ENCODE data around the gene GNG4. TPM values are rescaled to one million over a fixed set of nuclear protein-coding genes. Genes with fewer than 3 reads are reported as not detected.
"Not testable (repeated sequence)": the region's sequence is repeated elsewhere in the genome, so short reads cannot be mapped to it uniquely, and the experiment has no call there.

The GNG4 gene
- polyA plus RNA-seq, 4 donors, result 1.6 to 50.7 (median 5.2) TPM

DNA sequence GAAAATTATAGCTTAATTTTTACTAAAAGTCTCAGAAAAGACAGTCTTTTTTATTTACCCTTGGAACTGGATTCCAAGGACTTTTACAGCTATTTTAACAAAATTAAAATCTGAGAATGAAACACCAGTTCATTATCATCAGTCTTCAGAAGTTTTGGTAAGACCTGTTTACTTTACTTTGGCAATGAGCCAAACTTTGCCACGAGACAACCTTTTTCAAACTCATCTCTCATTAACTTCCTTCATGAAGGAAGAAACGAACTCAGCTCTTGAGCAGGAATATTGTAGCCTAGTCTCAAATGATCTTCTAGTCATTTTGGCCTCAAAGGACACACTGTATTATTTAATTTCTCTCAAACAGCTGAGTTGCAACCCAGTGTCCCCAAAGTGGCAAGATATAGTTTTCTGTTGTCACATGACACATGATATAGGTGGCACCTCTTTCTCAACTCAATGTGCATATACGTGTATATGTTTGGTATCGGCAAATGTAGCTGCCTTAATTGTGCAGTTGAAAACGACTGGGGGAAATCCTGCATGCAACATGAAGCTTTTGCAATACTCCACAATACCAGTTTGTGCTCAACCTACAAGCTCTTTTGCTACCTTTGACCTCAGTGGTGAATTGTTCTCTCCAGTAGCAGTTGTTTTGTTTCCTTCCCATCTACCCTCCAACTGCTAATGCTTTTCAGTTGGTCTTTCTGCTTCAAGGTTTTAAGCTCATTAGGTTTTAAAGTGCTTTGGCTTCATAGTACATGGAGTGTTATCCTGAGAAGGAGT lies 8.4 kb upstream of the GNG4 start:
- Histone ChIP-seq H3K27ac (ENCODE audit: low read depth in 1 of 3, low read length in 2 of 3) (no peak overlapping the region), H3K9me3 (ENCODE audit: control insufficient read depth in 2 of 2, insufficient read depth in 1 of 2, low read depth in 1 of 2, low read length in 1 of 2) (no peaks in the 10 kb centered on the region), H3K27me3 (ENCODE audit: control insufficient read depth in 3 of 3, insufficient read depth in 3 of 3, low read length in 3 of 3) (no peaks in the 10 kb centered on the region), H3K36me3 (ENCODE audit: control insufficient read depth in 3 of 3, insufficient read depth in 2 of 3, low read depth in 1 of 3, low read length in 3 of 3) (peaks cover 0 to 2% (median 0%) of the 10 kb centered on the region in 3 donors), H3K4me3 (ENCODE audit: low read depth in 1 of 3, low read length in 3 of 3) (no peak overlapping the region), H3K4me1 (ENCODE audit: control insufficient read depth in 3 of 3, insufficient read depth in 2 of 3, low read depth in 1 of 3, low read length in 2 of 3) (peaks cover 0 to 5% (median 0%) of the 10 kb centered on the region in 3 donors)
- DNase-seq (peak in 1 of 2 donors; percentile 24), FAIRE-seq (no peak)
- 40 to 57% (median 51%) methylated on average over 5 of the region's 5 CpGs for WGBS, 3 donors

DNA sequence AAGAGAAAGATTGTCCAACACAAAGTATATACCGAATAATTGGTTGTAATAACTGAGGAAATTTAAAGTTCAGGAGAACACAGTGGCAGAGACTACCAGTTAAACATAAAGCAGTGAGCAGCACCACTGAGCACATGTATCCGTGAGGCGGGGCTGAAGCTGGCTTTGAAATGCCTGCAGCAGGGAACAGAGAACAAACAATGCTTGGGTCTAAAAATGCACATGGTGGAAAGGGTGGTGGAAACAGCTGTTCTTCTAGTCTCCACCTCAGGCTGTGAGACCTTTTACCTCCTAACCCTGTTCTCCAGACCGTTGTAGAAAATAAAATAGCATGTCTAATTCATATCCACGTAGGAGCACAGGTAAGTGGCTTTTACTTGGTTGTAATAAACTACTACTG lies 7.7 kb upstream of the GNG4 start:
- Histone ChIP-seq H3K27me3 (ENCODE audit: control insufficient read depth in 3 of 3, insufficient read depth in 3 of 3, low read length in 3 of 3) (peaks cover 0 to 3% (median 2%) of the 10 kb centered on the region in 3 donors), H3K4me3 (ENCODE audit: low read depth in 1 of 3, low read length in 3 of 3) (no peak overlapping the region), H3K27ac (ENCODE audit: low read depth in 1 of 3, low read length in 2 of 3) (no peak overlapping the region), H3K9me3 (ENCODE audit: control insufficient read depth in 2 of 2, insufficient read depth in 1 of 2, low read depth in 1 of 2, low read length in 1 of 2) (no peaks in the 10 kb centered on the region), H3K36me3 (ENCODE audit: control insufficient read depth in 3 of 3, insufficient read depth in 2 of 3, low read depth in 1 of 3, low read length in 3 of 3) (no peaks in the 10 kb centered on the region), H3K4me1 (ENCODE audit: control insufficient read depth in 3 of 3, insufficient read depth in 2 of 3, low read depth in 1 of 3, low read length in 2 of 3) (peaks cover 0 to 5% (median 0%) of the 10 kb centered on the region in 3 donors)
- 60 to 81% (median 79%) methylated on average over 5 of the region's 5 CpGs for WGBS, 3 donors
- DNase-seq, result no peak
- no peak for FAIRE-seq

DNA sequence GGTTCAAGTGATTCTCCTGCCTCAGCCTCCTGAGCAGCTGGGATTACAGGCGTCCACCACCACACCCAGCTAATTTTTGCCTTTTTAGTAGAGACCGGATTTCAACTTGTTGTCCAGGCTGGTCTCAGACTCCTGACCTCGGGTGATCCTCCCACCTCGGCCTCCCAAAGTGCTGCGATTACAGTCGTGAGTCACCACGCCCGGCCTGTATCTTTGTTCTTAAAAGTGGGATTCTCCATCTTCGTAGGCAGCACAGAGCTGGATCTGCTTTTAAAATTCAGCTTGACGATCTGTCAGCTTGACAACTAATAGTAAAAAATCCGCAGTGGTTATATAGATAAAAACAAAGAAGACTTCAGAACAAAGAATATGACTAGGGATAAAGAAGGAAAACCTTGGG lies 2.8 kb upstream of the GNG4 start:
- no peaks in the 10 kb centered on the region for H3K36me3 ChIP-seq (ENCODE audit: control insufficient read depth in 3 of 3, insufficient read depth in 2 of 3, low read depth in 1 of 3, low read length in 3 of 3)
- FAIRE-seq, result no peak
- 91 to 93% (median 92%) methylated on average over 11 of the region's 11 CpGs for WGBS, 3 donors
- H3K4me1 ChIP-seq (ENCODE audit: control insufficient read depth in 3 of 3, insufficient read depth in 2 of 3, low read depth in 1 of 3, low read length in 2 of 3), result peaks cover 3 to 8% (median 6%) of the 10 kb centered on the region in 3 donors
- no peak overlapping the region for H3K4me3 ChIP-seq (ENCODE audit: low read depth in 1 of 3, low read length in 3 of 3)
- H3K9me3 ChIP-seq (ENCODE audit: control insufficient read depth in 2 of 2, insufficient read depth in 1 of 2, low read depth in 1 of 2, low read length in 1 of 2), result no peaks in the 10 kb centered on the region
- no peak overlapping the region for H3K27ac ChIP-seq (ENCODE audit: low read depth in 1 of 3, low read length in 2 of 3)
- H3K27me3 ChIP-seq (ENCODE audit: control insufficient read depth in 3 of 3, insufficient read depth in 3 of 3, low read length in 3 of 3), result peaks cover 0 to 18% (median 9%) of the 10 kb centered on the region in 3 donors
- no peak for DNase-seq

DNA sequence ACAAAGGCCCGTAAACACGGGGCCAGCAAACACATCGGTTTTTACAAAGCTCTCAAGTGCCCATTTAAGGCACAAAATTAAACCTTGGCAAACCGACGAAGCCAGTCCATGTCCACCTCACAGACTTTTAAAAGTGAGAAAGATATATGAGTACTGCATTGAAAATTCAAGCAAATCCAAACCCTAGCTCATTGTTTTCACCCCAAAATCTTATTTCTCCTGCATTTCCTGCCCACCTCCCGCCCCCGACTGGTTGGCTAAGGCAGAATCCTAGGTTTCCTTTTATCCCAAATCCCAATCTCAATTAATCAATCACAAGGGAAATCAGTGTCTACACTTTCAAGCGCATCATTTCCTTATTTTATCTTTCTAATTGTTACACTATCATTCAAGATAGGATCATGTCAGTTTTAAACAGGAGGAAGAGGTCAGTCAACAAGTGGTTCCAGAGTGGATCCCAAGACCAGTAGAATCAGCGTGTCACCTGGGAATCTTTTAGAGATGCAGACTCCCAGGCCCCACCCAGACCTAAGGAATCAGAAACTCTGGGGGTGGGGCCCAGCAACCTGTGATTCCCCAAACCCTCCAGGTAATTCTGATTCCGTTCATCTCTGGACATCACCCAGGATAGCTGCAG lies 1.7 kb upstream of the GNG4 start:
- no peaks in the 10 kb centered on the region for H3K36me3 ChIP-seq (ENCODE audit: control insufficient read depth in 3 of 3, insufficient read depth in 2 of 3, low read depth in 1 of 3, low read length in 3 of 3)
- peaks cover 0 to 18% (median 9%) of the 10 kb centered on the region in 3 donors for H3K27me3 ChIP-seq (ENCODE audit: control insufficient read depth in 3 of 3, insufficient read depth in 3 of 3, low read length in 3 of 3)
- FAIRE-seq (no peak), DNase-seq (no peak)
- peaks cover 3 to 8% (median 6%) of the 10 kb centered on the region in 3 donors for H3K4me1 ChIP-seq (ENCODE audit: control insufficient read depth in 3 of 3, insufficient read depth in 2 of 3, low read depth in 1 of 3, low read length in 2 of 3)
- H3K27ac ChIP-seq (ENCODE audit: low read depth in 1 of 3, low read length in 2 of 3), result peak overlapping the region in 1 of 3 donors; percentile 25
- H3K4me3 ChIP-seq (ENCODE audit: low read depth in 1 of 3, low read length in 3 of 3), result peak overlapping the region in 1 of 3 donors; percentile 53
- WGBS, 3 donors, result 40 to 48% (median 40%) methylated on average over 10 of the region's 10 CpGs
- H3K9me3 ChIP-seq (ENCODE audit: control insufficient read depth in 2 of 2, insufficient read depth in 1 of 2, low read depth in 1 of 2, low read length in 1 of 2), result no peaks in the 10 kb centered on the region

DNA sequence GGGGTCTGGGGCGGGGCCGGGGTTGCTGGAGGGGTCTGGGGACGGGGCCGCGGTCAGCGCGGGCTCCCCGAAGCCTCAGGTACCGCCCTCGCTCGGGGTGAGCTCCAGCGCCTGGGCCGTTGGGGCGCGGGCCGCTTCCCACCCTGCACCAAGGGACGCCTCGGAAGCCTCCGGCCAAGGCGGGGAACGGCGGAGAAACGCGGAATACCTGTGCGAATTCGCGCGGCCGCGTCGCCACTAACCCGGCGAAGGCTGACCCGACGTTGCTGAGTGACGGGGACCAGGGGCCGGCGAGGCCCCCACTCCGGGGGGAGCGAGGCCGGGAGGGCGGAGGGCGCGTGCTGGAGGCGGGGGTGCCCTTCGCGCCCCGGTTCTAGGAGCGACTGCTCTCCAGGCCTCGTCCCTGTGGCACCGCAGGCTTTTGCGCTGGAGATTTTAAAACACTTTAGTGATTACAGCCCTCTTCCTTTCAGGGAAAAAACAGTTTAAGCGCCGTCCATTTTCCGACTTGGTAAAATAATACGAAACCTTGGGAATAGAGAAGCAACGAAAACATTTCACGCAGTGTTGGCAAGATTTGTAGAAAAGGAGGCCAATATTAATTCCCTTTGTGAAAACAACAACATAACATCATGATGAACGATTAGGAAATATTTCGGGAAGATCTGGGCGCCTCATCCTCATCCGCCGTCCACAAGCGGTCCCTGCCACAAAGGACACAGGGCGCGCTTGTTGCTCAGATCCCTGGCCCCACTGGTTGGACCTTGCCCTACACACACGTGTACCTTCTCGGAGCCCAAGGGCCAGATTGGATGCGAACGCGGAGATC lies 971 bp upstream of the GNG4 start:
- Histone ChIP-seq H3K36me3 (ENCODE audit: control insufficient read depth in 3 of 3, insufficient read depth in 2 of 3, low read depth in 1 of 3, low read length in 3 of 3) (no peaks in the 10 kb centered on the region), H3K27ac (ENCODE audit: low read depth in 1 of 3, low read length in 2 of 3) (peak overlapping the region in 1 of 3 donors; percentile 64), H3K27me3 (ENCODE audit: control insufficient read depth in 3 of 3, insufficient read depth in 3 of 3, low read length in 3 of 3) (peaks cover 0 to 18% (median 9%) of the 10 kb centered on the region in 3 donors), H3K9me3 (ENCODE audit: control insufficient read depth in 2 of 2, insufficient read depth in 1 of 2, low read depth in 1 of 2, low read length in 1 of 2) (no peaks in the 10 kb centered on the region), H3K4me1 (ENCODE audit: control insufficient read depth in 3 of 3, insufficient read depth in 2 of 3, low read depth in 1 of 3, low read length in 2 of 3) (peaks cover 3 to 8% (median 6%) of the 10 kb centered on the region in 3 donors), H3K4me3 (ENCODE audit: low read depth in 1 of 3, low read length in 3 of 3) (peak overlapping the region in 2 of 3 donors; percentile 53 to 66)
- DNase-seq (peak; percentile 83 to 89), FAIRE-seq (no peak)
- 2 to 4% (median 3%) methylated on average over 48 to 71 of the region's 71 CpGs for WGBS, 3 donors

DNA sequence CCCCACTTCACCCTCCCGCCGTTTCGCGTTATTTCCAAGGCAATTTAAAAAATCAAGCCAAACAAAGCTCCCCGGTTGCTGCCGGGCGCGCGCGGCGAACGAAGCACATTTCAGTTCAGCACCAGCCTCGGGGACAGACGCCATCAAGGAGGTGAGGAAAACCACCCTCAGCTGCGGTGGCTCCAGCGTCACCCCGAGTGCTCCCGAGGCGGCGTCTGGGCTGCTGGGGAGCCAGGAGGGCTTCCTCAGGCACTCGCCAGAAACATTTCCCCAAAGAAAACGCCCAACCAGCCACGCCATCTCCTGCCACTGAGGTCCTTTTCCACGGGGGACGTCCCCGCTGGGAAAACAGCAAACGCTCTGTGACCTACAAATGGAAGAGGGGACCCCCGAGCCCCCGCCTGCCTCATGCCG lies 623 bp downstream of the GNG4 start:
- H3K27ac ChIP-seq (ENCODE audit: low read depth in 1 of 3, low read length in 2 of 3), result peak overlapping the region; percentile 12 to 51 (median 28)
- H3K4me1 ChIP-seq (ENCODE audit: control insufficient read depth in 3 of 3, insufficient read depth in 2 of 3, low read depth in 1 of 3, low read length in 2 of 3), result peaks cover 3 to 8% (median 6%) of the 10 kb centered on the region in 3 donors
- no peak for FAIRE-seq
- H3K4me3 ChIP-seq (ENCODE audit: low read depth in 1 of 3, low read length in 3 of 3), result peak overlapping the region; percentile 28 to 66 (median 44)
- 1% methylated on average over 29 to 30 of the region's 30 CpGs for WGBS, 3 donors
- peak; percentile 66 to 88 for DNase-seq
- peaks cover 0 to 18% (median 9%) of the 10 kb centered on the region in 3 donors for H3K27me3 ChIP-seq (ENCODE audit: control insufficient read depth in 3 of 3, insufficient read depth in 3 of 3, low read length in 3 of 3)
- H3K9me3 ChIP-seq (ENCODE audit: control insufficient read depth in 2 of 2, insufficient read depth in 1 of 2, low read depth in 1 of 2, low read length in 1 of 2), result no peaks in the 10 kb centered on the region
- peaks cover 0 to 4% (median 0%) of the 10 kb centered on the region in 3 donors for H3K36me3 ChIP-seq (ENCODE audit: control insufficient read depth in 3 of 3, insufficient read depth in 2 of 3, low read depth in 1 of 3, low read length in 3 of 3)

DNA sequence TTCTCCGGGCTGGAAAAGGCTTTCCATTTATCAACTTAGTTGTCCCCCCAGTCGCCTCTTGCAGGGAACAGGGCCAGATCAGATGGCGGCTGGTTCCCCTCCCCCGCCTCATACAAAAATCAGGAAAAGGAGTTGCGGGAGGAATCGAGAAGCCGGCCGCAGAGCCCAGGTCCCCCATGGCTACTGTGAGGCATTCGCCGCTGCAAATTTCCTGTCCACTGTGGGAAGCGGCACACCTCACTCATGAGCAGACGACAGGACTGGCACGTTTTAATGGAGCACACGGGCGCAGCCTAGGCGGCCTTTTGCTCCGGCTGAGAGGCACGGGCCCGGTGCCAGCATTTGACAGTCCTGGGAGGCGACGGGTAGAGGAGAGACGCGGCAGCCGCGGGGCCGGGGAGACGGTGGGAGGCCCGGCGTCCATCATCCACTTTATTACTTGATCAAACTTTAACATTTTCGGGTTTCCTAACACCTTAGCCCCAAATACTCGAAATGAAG lies 1.1 kb downstream of the GNG4 start:
- 3 to 7% (median 7%) methylated on average over 30 to 31 of the region's 31 CpGs for WGBS, 3 donors
- DNase-seq, result peak; percentile 53 to 69
- Histone ChIP-seq H3K4me1 (ENCODE audit: control insufficient read depth in 3 of 3, insufficient read depth in 2 of 3, low read depth in 1 of 3, low read length in 2 of 3) (peaks cover 3 to 8% (median 6%) of the 10 kb centered on the region in 3 donors), H3K36me3 (ENCODE audit: control insufficient read depth in 3 of 3, insufficient read depth in 2 of 3, low read depth in 1 of 3, low read length in 3 of 3) (peaks cover 0 to 4% (median 0%) of the 10 kb centered on the region in 3 donors), H3K9me3 (ENCODE audit: control insufficient read depth in 2 of 2, insufficient read depth in 1 of 2, low read depth in 1 of 2, low read length in 1 of 2) (no peaks in the 10 kb centered on the region), H3K27ac (ENCODE audit: low read depth in 1 of 3, low read length in 2 of 3) (no peak overlapping the region), H3K4me3 (ENCODE audit: low read depth in 1 of 3, low read length in 3 of 3) (peak overlapping the region in 2 of 3 donors; percentile 44 to 66), H3K27me3 (ENCODE audit: control insufficient read depth in 3 of 3, insufficient read depth in 3 of 3, low read length in 3 of 3) (peaks cover 0 to 18% (median 9%) of the 10 kb centered on the region in 3 donors)
- no peak for FAIRE-seq

DNA sequence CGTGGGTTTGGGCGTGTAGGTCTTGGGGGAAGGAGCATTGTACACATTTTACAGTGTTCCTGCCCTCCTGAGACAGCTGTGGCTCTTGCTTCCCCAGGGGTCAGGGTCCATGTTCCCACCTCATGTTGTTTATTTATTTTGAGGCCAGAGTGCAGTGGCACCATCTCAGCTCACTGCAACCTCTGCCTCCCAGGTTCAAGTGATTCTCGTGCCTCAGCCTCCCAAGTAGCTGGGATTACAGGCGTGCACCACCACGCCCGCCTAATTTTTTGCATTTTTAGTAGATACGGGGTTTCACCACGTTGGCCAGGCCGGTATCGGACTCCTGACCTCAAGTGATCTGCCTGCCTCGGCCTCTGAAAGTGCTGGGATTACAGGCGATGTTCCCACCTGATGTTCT lies 2.0 kb downstream of the GNG4 start:
- not testable (repeated sequence) for FAIRE-seq; H3K9me3 ChIP-seq (ENCODE audit: control insufficient read depth in 2 of 2, insufficient read depth in 1 of 2, low read depth in 1 of 2, low read length in 1 of 2); H3K27ac ChIP-seq (ENCODE audit: low read depth in 1 of 3, low read length in 2 of 3); H3K4me3 ChIP-seq (ENCODE audit: low read depth in 1 of 3, low read length in 3 of 3); H3K36me3 ChIP-seq (ENCODE audit: control insufficient read depth in 3 of 3, insufficient read depth in 2 of 3, low read depth in 1 of 3, low read length in 3 of 3); H3K4me1 ChIP-seq (ENCODE audit: control insufficient read depth in 3 of 3, insufficient read depth in 2 of 3, low read depth in 1 of 3, low read length in 2 of 3)
- peak; percentile 52 to 63 for DNase-seq
- WGBS, 3 donors, result 62 to 81% (median 68%) methylated on average over 12 of the region's 12 CpGs
- peaks cover 0 to 18% (median 11%) of the 10 kb centered on the region in 3 donors for H3K27me3 ChIP-seq (ENCODE audit: control insufficient read depth in 3 of 3, insufficient read depth in 3 of 3, low read length in 3 of 3)
